ENCODE measurements around the gene SPPL3. TPM values are rescaled to one million over a fixed set of nuclear protein-coding genes. Genes with fewer than 3 reads are reported as not detected.

SPPL3 gene
- total RNA-seq, 2 donors from 2014 or later, result 13.5 to 16.5 TPM

DNA sequence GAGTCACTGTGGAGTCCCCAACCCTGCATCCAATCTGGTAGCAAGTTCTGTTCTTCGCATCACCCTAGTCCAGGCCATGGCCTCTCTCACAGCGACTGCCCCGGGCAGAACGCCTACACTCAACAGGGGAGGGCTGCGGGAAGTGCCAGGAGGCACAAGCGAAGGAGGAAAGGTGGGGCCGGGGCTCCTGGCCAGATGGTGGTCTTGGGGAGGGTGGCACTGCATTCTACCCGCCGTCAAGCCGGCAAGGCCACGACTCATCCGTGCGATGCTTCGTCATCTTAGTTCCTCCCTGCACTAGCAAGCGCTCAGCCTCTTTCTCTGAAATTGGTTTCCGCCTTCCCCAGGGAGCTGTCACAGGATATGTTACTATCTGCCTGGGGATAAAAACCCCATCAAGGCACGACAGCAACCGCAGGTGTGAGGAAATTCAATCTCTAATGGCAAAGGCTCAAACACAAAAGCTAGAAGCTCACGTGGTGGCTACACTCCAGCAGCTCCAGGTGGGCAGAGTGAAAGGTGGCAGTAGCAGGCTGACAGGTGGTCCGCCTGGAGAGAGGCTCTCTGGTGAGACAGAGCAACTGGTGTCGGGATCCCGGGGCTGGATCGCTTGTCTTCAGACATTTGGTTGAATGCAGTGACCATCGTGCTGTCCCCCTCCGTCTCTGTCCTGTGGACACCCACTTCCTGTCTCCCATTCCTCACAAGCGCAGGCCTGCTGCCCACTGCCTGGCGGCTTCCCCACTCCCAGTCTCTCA is 144.4 kb downstream of the SPPL3 start:
- no peak for ATAC-seq
- no peak overlapping the region for H3K27ac ChIP-seq
- TF ChIP-seq, protein P1, sequence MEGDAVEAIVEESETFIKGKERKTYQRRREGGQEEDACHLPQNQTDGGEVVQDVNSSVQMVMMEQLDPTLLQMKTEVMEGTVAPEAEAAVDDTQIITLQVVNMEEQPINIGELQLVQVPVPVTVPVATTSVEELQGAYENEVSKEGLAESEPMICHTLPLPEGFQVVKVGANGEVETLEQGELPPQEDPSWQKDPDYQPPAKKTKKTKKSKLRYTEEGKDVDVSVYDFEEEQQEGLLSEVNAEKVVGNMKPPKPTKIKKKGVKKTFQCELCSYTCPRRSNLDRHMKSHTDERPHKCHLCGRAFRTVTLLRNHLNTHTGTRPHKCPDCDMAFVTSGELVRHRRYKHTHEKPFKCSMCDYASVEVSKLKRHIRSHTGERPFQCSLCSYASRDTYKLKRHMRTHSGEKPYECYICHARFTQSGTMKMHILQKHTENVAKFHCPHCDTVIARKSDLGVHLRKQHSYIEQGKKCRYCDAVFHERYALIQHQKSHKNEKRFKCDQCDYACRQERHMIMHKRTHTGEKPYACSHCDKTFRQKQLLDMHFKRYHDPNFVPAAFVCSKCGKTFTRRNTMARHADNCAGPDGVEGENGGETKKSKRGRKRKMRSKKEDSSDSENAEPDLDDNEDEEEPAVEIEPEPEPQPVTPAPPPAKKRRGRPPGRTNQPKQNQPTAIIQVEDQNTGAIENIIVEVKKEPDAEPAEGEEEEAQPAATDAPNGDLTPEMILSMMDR (IDR thresholded peaks at IDR 0.05), result no peak
- TF ChIP-seq POLR2A (IDR thresholded peaks at IDR 0.05), result no peak

DNA sequence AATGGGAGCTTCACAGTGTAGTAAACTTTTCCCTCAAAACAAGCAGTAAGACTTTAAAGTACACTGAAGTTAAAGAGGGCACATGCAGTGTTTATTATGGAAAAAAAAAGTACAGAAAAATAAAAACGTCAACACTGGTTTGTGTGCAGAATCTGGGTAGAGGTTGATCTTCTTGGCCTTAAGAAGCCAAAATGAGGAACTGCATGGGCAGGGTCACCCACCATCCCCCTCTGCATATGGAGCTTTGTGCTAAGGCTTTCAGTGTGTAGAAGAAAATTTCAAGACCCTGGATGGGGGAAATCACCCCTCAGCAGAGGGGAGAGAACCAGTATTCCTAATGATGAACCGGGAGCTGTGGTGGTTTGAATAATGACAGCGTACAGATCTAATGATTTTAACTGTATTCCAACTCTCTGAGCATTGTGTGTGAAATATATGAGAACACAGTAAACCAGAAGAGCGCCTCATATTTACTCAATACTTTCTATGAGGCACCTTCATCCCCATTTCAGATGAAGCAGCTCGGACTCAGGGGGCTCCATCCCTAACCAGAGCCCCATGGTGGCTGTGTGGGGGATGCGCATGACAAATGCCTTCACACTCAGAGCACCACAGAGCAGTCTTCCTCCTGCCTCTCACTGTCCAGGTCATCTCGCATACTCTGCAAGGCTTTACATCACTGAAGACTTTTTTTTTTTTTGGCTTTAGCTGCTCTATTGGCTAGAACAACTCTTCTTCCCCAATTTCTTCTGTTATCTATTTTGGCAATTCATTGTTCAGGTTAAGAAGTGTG is 145.2 kb downstream of the SPPL3 start:
- intact Hi-C loops (cut with DNase I), result no loop called here
- Histone ChIP-seq H3K4me3 (no peak overlapping the region), H3K36me3 (replicated peaks in 1 of 2; ENCODE audit: insufficient read depth in 1 of 2, low read depth in 2 of 2) (peaks cover 0 to 1% of the 10 kb centered on the region in 2 donors), H3K27me3 (no peaks in the 10 kb centered on the region), H3K9me3 (peaks cover 0 to 3% (median 0%) of the 10 kb centered on the region in 3 donors), H3K4me1 (no peaks in the 10 kb centered on the region), H3K27ac (no peak overlapping the region)
- ATAC-seq (no peak), DNase-seq (no peak)
- 81 to 89% methylated on average over 7 of the region's 7 CpGs for WGBS, 2 donors
- TF ChIP-seq, protein P1 (IDR thresholded peaks at IDR 0.05), result no peak
- TF ChIP-seq POLR2A (IDR thresholded peaks at IDR 0.05), result no peak

More for the DNA sequence above, 144.4 kb downstream of the SPPL3 start:
- Histone ChIP-seq H3K4me3 (no peak overlapping the region), H3K27me3 (no peaks in the 10 kb centered on the region), H3K36me3 (replicated peaks in 1 of 2; ENCODE audit: insufficient read depth in 1 of 2, low read depth in 2 of 2) (peaks cover 0 to 7% of the 10 kb centered on the region in 2 donors), H3K9me3 (peaks cover 0 to under 1% (median 0%) of the 10 kb centered on the region in 3 donors), H3K4me1 (no peaks in the 10 kb centered on the region)
- WGBS, 2 donors, result 76 to 85% methylated on average over 27 of the region's 27 CpGs
- intact Hi-C loops (cut with DNase I), result no loop called here
- no peak for DNase-seq

DNA sequence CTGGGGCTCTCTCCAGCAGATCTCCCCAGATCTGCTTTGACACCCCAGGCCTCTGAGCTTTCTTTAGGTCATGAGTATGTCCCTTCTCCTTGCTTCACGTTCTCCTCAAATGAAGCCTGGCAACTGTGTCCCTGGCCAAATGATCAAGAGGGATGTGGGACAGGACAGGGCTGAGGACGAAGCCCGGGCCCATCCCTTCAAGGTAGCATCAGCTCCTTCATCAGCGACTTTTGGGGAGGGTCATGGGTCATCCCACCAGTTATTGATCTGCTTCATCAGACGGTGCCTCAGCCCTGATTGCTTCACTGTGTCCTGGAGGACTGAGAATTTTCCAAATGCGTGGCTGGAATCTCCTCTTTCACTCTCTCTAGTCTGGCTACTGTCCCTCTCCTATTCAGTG is 146.2 kb downstream of the SPPL3 start:
- no peak for ATAC-seq
- WGBS, 2 donors, result 85 to 88% methylated on average over 5 to 6 of the region's 6 CpGs

DNA sequence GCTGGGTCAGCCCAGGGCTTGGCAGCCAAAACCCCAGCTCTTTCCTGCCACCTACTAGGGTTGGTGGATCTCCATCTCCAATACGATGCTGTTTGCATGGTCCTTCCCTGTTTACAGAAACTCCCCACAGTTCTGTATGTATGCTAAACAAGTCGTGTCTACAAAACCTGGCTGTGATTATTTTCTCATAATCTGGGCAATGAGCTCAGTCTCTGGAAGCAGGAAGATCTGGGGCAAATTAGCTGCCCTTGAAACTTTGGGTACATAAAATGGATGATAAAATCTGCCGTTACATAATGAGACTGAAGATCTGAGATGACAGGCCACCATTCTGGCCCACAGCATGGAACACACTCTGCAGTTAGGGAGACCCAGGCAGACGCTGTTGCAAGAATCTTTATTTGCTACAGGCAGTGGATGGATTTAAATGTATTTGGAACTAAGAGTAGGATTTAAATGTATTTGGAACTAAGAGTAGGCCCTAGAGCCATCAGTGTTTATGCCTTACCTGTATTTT is 146.9 kb downstream of the SPPL3 start:
- Histone ChIP-seq H3K4me1 (no peaks in the 10 kb centered on the region), H3K27me3 (no peaks in the 10 kb centered on the region), H3K4me3 (no peak overlapping the region), H3K27ac (no peak overlapping the region), H3K9me3 (peaks cover 0 to 3% (median 0%) of the 10 kb centered on the region in 3 donors), H3K36me3 (replicated peaks in 1 of 2; ENCODE audit: insufficient read depth in 1 of 2, low read depth in 2 of 2) (no peaks in the 10 kb centered on the region)
- TF ChIP-seq, protein P1 (IDR thresholded peaks at IDR 0.05), result no peak
- TF ChIP-seq POLR2A (IDR thresholded peaks at IDR 0.05), result no peak
- WGBS, 2 donors, result 44 to 49% methylated on average over 4 of the region's 4 CpGs
- intact Hi-C loops (cut with DNase I), result no loop called here
- DNase-seq (no peak), ATAC-seq (no peak)

More for the DNA sequence above, 146.2 kb downstream of the SPPL3 start:
- TF ChIP-seq, protein P1 (IDR thresholded peaks at IDR 0.05), result no peak
- TF ChIP-seq POLR2A (IDR thresholded peaks at IDR 0.05), result no peak
- Histone ChIP-seq H3K4me3 (no peak overlapping the region), H3K27ac (no peak overlapping the region), H3K9me3 (peaks cover 0 to 3% (median 0%) of the 10 kb centered on the region in 3 donors), H3K4me1 (no peaks in the 10 kb centered on the region), H3K27me3 (no peaks in the 10 kb centered on the region), H3K36me3 (replicated peaks in 1 of 2; ENCODE audit: insufficient read depth in 1 of 2, low read depth in 2 of 2) (no peaks in the 10 kb centered on the region)
- DNase-seq, result no peak
- intact Hi-C loops (cut with DNase I), result no loop called here
